Neural cell (in vitro differentiated cells): Measurements from ENCODE around the gene TFCP2L1.
"Not testable (repeated sequence)": the region's sequence is repeated elsewhere in the genome, so short reads cannot be mapped to it uniquely, and the experiment has no call there.

Source experiments
- EP300 ChIP-seq: fragments of 450-650 bp; conservative IDR thresholded peaks from 2 replicates; pipeline ENCODE4 v1.6.1; 2014; ENCODE audit warnings: antibody characterized with exemption, mild to moderate bottlenecking, moderate library complexity; ENCODE audit not compliant: poor library complexity, severe bottlenecking
- REST ChIP-seq: IDR thresholded peaks from 2 replicates; pipeline ENCODE4 v1.6.1; 2012; ENCODE audit warnings: borderline replicate concordance
- TF ChIP-seq, protein P1 (sequence below): fragments of 450-650 bp; IDR thresholded peaks from 2 replicates; pipeline ENCODE4 v1.5.1; 2014; ENCODE audit warnings: antibody characterized with exemption, mild to moderate bottlenecking, moderate library complexity; ENCODE audit not compliant: poor library complexity, severe bottlenecking

DNA sequence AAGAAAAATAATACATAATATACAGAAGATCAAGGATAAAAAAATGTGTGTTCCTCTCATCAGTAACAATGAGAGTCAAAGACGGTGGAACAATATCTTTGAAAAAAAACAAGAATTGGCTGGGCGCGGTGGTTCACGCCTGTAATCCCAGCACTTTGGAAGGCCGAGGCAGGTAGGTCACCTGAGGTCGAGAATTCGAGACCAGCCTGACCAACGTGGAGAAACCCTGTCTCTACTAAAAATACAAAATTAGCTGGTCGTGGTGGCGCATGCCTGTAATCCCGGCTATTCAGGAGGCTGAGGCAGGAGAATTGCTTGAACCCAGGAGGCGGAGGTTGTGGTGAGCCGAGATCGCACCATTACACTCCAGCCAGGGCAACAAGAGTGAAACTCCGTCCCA, 28.7 kb upstream of the TFCP2L1 start:
- TF ChIP-seq, protein P1, sequence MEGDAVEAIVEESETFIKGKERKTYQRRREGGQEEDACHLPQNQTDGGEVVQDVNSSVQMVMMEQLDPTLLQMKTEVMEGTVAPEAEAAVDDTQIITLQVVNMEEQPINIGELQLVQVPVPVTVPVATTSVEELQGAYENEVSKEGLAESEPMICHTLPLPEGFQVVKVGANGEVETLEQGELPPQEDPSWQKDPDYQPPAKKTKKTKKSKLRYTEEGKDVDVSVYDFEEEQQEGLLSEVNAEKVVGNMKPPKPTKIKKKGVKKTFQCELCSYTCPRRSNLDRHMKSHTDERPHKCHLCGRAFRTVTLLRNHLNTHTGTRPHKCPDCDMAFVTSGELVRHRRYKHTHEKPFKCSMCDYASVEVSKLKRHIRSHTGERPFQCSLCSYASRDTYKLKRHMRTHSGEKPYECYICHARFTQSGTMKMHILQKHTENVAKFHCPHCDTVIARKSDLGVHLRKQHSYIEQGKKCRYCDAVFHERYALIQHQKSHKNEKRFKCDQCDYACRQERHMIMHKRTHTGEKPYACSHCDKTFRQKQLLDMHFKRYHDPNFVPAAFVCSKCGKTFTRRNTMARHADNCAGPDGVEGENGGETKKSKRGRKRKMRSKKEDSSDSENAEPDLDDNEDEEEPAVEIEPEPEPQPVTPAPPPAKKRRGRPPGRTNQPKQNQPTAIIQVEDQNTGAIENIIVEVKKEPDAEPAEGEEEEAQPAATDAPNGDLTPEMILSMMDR: not testable (repeated sequence)
- not testable (repeated sequence) for TF ChIP-seq REST, EP300
